ENCODE data around the gene PTPRD.

GRCh38 chr9:8823131-8823895 lies 1789.5 kb downstream of the PTPRD start:
- TF ChIP-seq CTCF (conservative IDR thresholded peaks at IDR 0.05 in 1 of 2, IDR thresholded peaks at IDR 0.05 in 1 of 2; ENCODE audit: low read depth in 1 of 2, low read length in 2 of 2): no peak
- TF ChIP-seq EZH2 (IDR thresholded peaks at IDR 0.05; ENCODE audit: low read length, missing control alignments): no peak

Measured in fibroblast of lung (primary cell).